Spleen (tissue), 7 donors: Measurements from ENCODE around the gene TAS1R1.

ENCODE experiments used
- CTCF ChIP-seq, 11 experiments: fragments of 200-600 bp in 7 of 11; fragments of 450-650 bp in 4 of 11; sonication (generic) in 4 of 11; IDR thresholded peaks in 8 of 11; conservative IDR thresholded peaks in 3 of 11; 1 replicate in 7 of 11; 2 replicates in 4 of 11; pipeline versions ENCODE4 v1.4.0 to v1.8.0; 2016 to 2021; ENCODE audit warnings: antibody characterized with exemption in 11 of 11, inconsistent platforms in 4 of 11, mild to moderate bottlenecking in 1 of 11
- POLR2A ChIP-seq, 3 donors: fragments of 450-650 bp; IDR thresholded peaks; one replicate each; pipeline ENCODE4 v1.5.1; 2017; ENCODE audit warnings: antibody characterized with exemption in 3 of 3, mild to moderate bottlenecking in 1 of 3
- POLR2AphosphoS5 ChIP-seq, 3 donors: sonication (generic); formaldehyde crosslinking; IDR thresholded peaks; one replicate each; pipeline ENCODE4 v1.5.1; 2017; ENCODE audit warnings: antibody characterized with exemption in 3 of 3
- donor health status: DM: no; HTN: no; CAD: no; lungs with moderate emphysema.
- donor health status: DM: no; HTN: no; CAD: no.
- donor health status: DM: no; HTN: no; CAD: no.

DNA sequence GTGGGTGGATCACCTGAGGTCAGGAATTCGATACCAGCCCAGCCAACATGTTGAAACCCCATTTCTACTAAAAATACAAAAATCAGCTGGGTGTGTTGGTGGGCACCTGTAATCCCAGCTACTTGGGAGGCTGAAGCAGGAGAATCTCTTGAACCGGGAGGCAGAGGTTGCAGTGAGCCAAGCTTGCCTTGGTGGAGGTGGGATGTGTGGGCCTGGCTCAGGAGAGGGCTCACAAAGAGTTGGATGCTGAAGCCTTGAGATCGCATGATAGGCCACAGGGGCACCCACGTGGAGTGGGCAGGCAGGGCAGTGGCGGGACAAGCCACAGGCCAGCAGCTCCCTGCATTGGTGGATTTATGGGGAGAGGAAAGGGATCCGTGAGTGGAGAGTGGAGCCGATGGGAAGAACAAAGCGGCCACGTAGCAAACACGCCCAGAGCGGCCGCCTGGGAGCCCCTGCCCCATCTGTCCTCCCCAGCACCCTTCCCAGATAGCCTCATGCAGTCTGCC is 73.9 kb downstream of the TAS1R1 start:
- TF ChIP-seq CTCF (IDR thresholded peaks at IDR 0.05 in 8 of 11, conservative IDR thresholded peaks at IDR 0.05 in 3 of 11) (no peak), POLR2A (IDR thresholded peaks at IDR 0.05) (no peak), POLR2AphosphoS5 (IDR thresholded peaks at IDR 0.05) (no peak)
